Type B pancreatic cell (in vitro differentiated cells): ENCODE measurements around the gene GTF3C6. TPM values are rescaled to one million over a fixed set of nuclear protein-coding genes. Genes with fewer than 3 reads are reported as not detected.
"Not testable (repeated sequence)": the region's sequence is repeated elsewhere in the genome, so short reads cannot be mapped to it uniquely, and the experiment has no call there.

ENCODE experiments used
- DNase-seq: peaks from one replicate; pipeline ENCODE4 v3.0.0; 2021; ENCODE audit warnings: mixed read lengths; ENCODE audit not compliant: unreplicated experiment; ENCODE audit errors: extremely low spot score
- H3K27ac Mint-ChIP-seq: 2 replicates; pipeline ENCODE4 v1.8.0; 2021; ENCODE audit warnings: mild to moderate bottlenecking, mixed read lengths
- H3K27me3 Mint-ChIP-seq: 2 replicates; pipeline ENCODE4 v1.8.0; 2021; ENCODE audit warnings: mixed read lengths
- H3K36me3 Mint-ChIP-seq: 2 replicates; pipeline ENCODE4 v1.8.0; 2021; ENCODE audit warnings: mixed read lengths
- H3K4me1 Mint-ChIP-seq: one replicate; pipeline ENCODE4 v1.8.0; 2021; ENCODE audit warnings: mixed read lengths; ENCODE audit not compliant: unreplicated experiment
- H3K4me3 Mint-ChIP-seq: 2 replicates; pipeline ENCODE4 v1.8.0; 2021; ENCODE audit warnings: mild to moderate bottlenecking, mixed read lengths
- H3K9me3 Mint-ChIP-seq: 2 replicates; pipeline ENCODE4 v1.8.0; 2021; ENCODE audit warnings: mixed read lengths
- CTCF ChIP-seq: fragments of 200-600 bp; sonication (generic); conservative IDR thresholded peaks from 2 replicates; pipeline ENCODE4 v1.5.0; 2021; ENCODE audit warnings: antibody characterized with exemption, mild to moderate bottlenecking
- total RNA-seq: library from RNA; stranded (reverse); gene quantifications from 2 replicates; pipeline ENCODE4 v1.2.1, GENCODE V29; 2021; ENCODE audit warnings: low replicate concordance

GTF3C6 gene
- total RNA-seq, 1 donor from 2014 or later = 92.9 TPM

- Mint-ChIP-seq H3K4me1 (peaks cover 10% of the 10 kb centered on the region), H3K27me3 (no peaks in the 10 kb centered on the region), H3K36me3 (peaks cover 28% of the 10 kb centered on the region), H3K27ac (no peak overlapping the region), H3K9me3 (peaks cover 4% of the 10 kb centered on the region), H3K4me3 (no peak overlapping the region)
- DNase-seq = no peak
- TF ChIP-seq CTCF = no peak
Observed at GRCh38 chr6:111015389-111016124, 57.1 kb downstream of the GTF3C6 start.

- not testable (repeated sequence) for H3K4me3 Mint-ChIP-seq, H3K9me3 Mint-ChIP-seq, DNase-seq, H3K27me3 Mint-ChIP-seq, H3K4me1 Mint-ChIP-seq, H3K27ac Mint-ChIP-seq
- peaks cover 28% of the 10 kb centered on the region for H3K36me3 Mint-ChIP-seq
Observed at GRCh38 chr6:111017241-111017640, 58.7 kb downstream of the GTF3C6 start.

Other genes starting within 250 kb of the GTF3C6 start
- 17.9 and 27.2 TPM in 2 replicates for gene CDK19, start 143.2 kb upstream of the GTF3C6 start, total RNA-seq
- 58.8 and 84.3 TPM in 2 replicates for gene AMD1, start 83.9 kb upstream of the GTF3C6 start, total RNA-seq
- 25.2 and 28.8 TPM in 2 replicates for gene RPF2, start 23.3 kb downstream of the GTF3C6 start, total RNA-seq
- gene SLC16A10, start 128.8 kb downstream of the GTF3C6 start, total RNA-seq = 16.9 and 25.6 TPM in 2 replicates